ENCODE measurements around the gene OSMR.

The OSMR gene

DNA sequence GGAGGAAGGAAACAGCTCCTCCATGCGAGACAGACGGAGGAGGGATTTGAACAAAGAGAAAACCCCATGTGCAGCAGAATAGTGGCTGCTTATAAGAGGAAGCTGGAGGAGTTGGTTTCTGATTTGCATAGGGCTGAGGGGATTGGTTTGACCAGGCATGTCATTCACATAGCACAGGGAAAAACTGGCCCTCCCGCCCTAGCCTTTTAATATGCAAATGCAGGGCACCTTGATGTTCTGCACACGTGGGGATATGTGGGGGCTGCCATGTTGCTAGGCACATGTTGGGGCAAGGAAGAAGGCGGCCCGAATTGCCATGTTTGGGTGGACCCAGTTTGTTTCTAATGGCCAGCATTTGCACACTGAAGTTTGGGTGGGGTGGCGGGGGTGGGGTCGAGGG lies 42.2 kb downstream of the OSMR start:
- no peak for TF ChIP-seq MEIS1 (CRISPR knock-in tag; IDR thresholded peaks at IDR 0.05; ENCODE audit: borderline replicate concordance)
- TF ChIP-seq SP2 (tag by site-specific recombination; IDR thresholded peaks at IDR 0.05) = no peak
- no peak for TF ChIP-seq ZNF23 (tag by site-specific recombination; IDR thresholded peaks at IDR 0.05; ENCODE audit: borderline replicate concordance)
- no peak for TF ChIP-seq REPIN1 (tag by site-specific recombination; IDR thresholded peaks at IDR 0.05; ENCODE audit: low read depth)
- no peak for TF ChIP-seq ZBTB20 (tag by site-specific recombination; IDR thresholded peaks at IDR 0.05)
- TF ChIP-seq FEZF1 (tag by site-specific recombination; IDR thresholded peaks at IDR 0.05) = no peak
- TF ChIP-seq, protein P1, sequence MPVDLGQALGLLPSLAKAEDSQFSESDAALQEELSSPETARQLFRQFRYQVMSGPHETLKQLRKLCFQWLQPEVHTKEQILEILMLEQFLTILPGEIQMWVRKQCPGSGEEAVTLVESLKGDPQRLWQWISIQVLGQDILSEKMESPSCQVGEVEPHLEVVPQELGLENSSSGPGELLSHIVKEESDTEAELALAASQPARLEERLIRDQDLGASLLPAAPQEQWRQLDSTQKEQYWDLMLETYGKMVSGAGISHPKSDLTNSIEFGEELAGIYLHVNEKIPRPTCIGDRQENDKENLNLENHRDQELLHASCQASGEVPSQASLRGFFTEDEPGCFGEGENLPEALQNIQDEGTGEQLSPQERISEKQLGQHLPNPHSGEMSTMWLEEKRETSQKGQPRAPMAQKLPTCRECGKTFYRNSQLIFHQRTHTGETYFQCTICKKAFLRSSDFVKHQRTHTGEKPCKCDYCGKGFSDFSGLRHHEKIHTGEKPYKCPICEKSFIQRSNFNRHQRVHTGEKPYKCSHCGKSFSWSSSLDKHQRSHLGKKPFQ (tag by site-specific recombination; IDR thresholded peaks at IDR 0.05) = no peak
- Histone ChIP-seq H3K4me3 (ENCODE audit: low read depth, low read length) (no peak overlapping the region), H3K4me1 (ENCODE audit: control insufficient read depth, insufficient read depth, low read length) (no peaks in the 10 kb centered on the region), H3K27ac (ENCODE audit: extremely low read depth, low read depth, low read length) (no peak overlapping the region), H3K9me3 (ENCODE audit: control insufficient read depth, insufficient read depth, low read depth, low read length) (no peaks in the 10 kb centered on the region), H3K36me3 (ENCODE audit: control insufficient read depth in 2 of 2, insufficient read depth in 1 of 2, low read length in 2 of 2) (peaks cover 0 to 7% of the 10 kb centered on the region in 2 experiments; a peak in 1 of 3 replicates)
- ChIA-PET POLR2A (no interaction called here), CTCF (interaction anchor here (1.3 to 1.5 kb wide), 2 partner anchors 35 to 446 kb away, joined by 3 to 4 read pairs; no protein-coding TSS in a partner anchor)

DNA sequence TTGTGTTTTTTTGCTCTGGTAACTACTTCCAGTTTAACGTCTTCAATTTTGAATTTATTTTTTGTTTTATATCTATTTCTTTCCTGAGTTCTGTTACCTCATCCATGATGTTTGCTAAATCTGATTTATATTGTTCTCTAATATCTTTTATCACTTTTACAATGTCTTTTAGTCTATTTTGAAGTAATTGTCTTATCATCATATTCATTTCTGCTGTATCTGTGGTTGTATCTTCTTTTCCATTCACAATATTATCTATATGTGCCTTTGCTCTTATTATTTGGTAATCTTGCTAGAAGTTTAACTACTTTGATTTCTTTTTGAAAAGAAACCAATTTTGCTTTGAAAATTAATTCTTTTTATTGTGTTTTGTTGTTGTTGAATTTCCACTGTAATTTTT lies 43.6 kb downstream of the OSMR start:
- CTCF ChIA-PET = interaction anchor here (1.0 kb wide), 1 partner anchor 8 kb away, joined by 6 read pairs; no protein-coding TSS in a partner anchor
- POLR2A ChIA-PET = no interaction called here
- H3K4me1 ChIP-seq (ENCODE audit: control insufficient read depth, insufficient read depth, low read length) = no peaks in the 10 kb centered on the region
- no peaks in the 10 kb centered on the region for H3K9me3 ChIP-seq (ENCODE audit: control insufficient read depth, insufficient read depth, low read depth, low read length)
- no peak overlapping the region for H3K27ac ChIP-seq (ENCODE audit: extremely low read depth, low read depth, low read length)
- peaks cover 0 to 7% of the 10 kb centered on the region in 2 experiments; a peak in 1 of 3 replicates for H3K36me3 ChIP-seq (ENCODE audit: control insufficient read depth in 2 of 2, insufficient read depth in 1 of 2, low read length in 2 of 2)
- TF ChIP-seq ZNF654 (tag by site-specific recombination; IDR thresholded peaks at IDR 0.05; ENCODE audit: low read depth) = no peak
- no peak overlapping the region for H3K4me3 ChIP-seq (ENCODE audit: low read depth, low read length)

DNA sequence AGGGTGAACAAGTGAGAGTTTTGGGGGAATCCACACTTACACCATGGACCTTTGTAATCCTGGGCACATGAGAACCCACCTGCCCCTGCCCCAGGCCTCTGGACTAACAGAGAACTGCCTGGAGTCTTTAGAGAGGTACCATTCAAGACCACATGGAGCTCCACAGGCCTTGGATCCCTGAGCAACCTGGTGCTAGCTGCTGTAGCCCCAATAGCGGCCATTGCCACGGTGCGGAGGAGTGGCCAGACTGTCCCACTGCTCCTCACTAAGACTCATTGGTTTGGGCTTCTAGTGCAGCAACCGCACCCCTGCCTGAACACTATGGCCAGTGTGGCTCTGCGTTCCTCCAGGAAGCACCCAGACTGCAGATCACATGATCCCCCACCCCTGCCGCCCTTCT lies 45.8 kb downstream of the OSMR start:
- Histone ChIP-seq H3K36me3 (ENCODE audit: control insufficient read depth in 2 of 2, insufficient read depth in 1 of 2, low read length in 2 of 2) (peaks cover 0 to 4% of the 10 kb centered on the region in 2 experiments; a peak in 1 of 3 replicates), H3K4me1 (ENCODE audit: control insufficient read depth, insufficient read depth, low read length) (no peaks in the 10 kb centered on the region), H3K4me3 (ENCODE audit: low read depth, low read length) (no peak overlapping the region), H3K9me3 (ENCODE audit: control insufficient read depth, insufficient read depth, low read depth, low read length) (no peaks in the 10 kb centered on the region), H3K27ac (ENCODE audit: extremely low read depth, low read depth, low read length) (no peak overlapping the region)
- ChIA-PET POLR2A (no interaction called here), CTCF (interaction anchor here (1.8 kb wide), 1 partner anchor 30 kb away, joined by 4 read pairs; no protein-coding TSS in a partner anchor)
- TF ChIP-seq ZNF777 (tag by site-specific recombination; IDR thresholded peaks at IDR 0.05; ENCODE audit: borderline replicate concordance) (no peak), HOXC10 (CRISPR knock-in tag; IDR thresholded peaks at IDR 0.05) (no peak), ZNF521 (tag by site-specific recombination; IDR thresholded peaks at IDR 0.05) (no peak), ZFP37 (tag by site-specific recombination; IDR thresholded peaks at IDR 0.05) (no peak), ZNF121 (tag by site-specific recombination; IDR thresholded peaks at IDR 0.05) (no peak), SALL2 (tag by site-specific recombination; IDR thresholded peaks at IDR 0.05; ENCODE audit: borderline replicate concordance) (no peak), ZNF138 (tag by site-specific recombination; IDR thresholded peaks at IDR 0.05; ENCODE audit: borderline replicate concordance) (no peak), ZNF274 (IDR thresholded peaks at IDR 0.05; ENCODE audit: low read length) (no peak), ZNF274 (tag by site-specific recombination; IDR thresholded peaks at IDR 0.05; ENCODE audit: borderline replicate concordance) (no peak), ZNF791 (tag by site-specific recombination; IDR thresholded peaks at IDR 0.05) (no peak), ZNF596 (tag by site-specific recombination; IDR thresholded peaks at IDR 0.05) (no peak), KLF10 (tag by site-specific recombination; IDR thresholded peaks at IDR 0.05) (no peak), ZNF843 (tag by site-specific recombination; IDR thresholded peaks at IDR 0.05) (no peak), ZNF621 (tag by site-specific recombination; IDR thresholded peaks at IDR 0.05) (no peak), ZNF324 (tag by site-specific recombination; IDR thresholded peaks at IDR 0.05) (no peak), ZNF629 (tag by site-specific recombination; IDR thresholded peaks at IDR 0.05) (no peak), ZNF174 (tag by site-specific recombination; IDR thresholded peaks at IDR 0.05) (no peak), ZXDB (tag by site-specific recombination; IDR thresholded peaks at IDR 0.05) (no peak)
- TF ChIP-seq, protein P2, sequence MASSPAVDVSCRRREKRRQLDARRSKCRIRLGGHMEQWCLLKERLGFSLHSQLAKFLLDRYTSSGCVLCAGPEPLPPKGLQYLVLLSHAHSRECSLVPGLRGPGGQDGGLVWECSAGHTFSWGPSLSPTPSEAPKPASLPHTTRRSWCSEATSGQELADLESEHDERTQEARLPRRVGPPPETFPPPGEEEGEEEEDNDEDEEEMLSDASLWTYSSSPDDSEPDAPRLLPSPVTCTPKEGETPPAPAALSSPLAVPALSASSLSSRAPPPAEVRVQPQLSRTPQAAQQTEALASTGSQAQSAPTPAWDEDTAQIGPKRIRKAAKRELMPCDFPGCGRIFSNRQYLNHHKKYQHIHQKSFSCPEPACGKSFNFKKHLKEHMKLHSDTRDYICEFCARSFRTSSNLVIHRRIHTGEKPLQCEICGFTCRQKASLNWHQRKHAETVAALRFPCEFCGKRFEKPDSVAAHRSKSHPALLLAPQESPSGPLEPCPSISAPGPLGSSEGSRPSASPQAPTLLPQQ (tag by site-specific recombination; IDR thresholded peaks at IDR 0.05) = no peak

All from HEK293 (cell line).